TTC549 (cell line): ENCODE results near the gene CST11.

Experiments
- FAIRE-seq: peaks from 2 replicates; lab custom pipeline; 2012; peaks lifted over from hg19 to GRCh38; lab: Jason Lieb, UNC

CST11 gene

GRCh38 chr20:23453549-23454543 lies 1.2 kb upstream of the CST11 start:
- FAIRE-seq: no peak

GRCh38 chr20:23451956-23452487 lies 654 bp downstream of the CST11 start:
- FAIRE-seq: no peak

DNA sequence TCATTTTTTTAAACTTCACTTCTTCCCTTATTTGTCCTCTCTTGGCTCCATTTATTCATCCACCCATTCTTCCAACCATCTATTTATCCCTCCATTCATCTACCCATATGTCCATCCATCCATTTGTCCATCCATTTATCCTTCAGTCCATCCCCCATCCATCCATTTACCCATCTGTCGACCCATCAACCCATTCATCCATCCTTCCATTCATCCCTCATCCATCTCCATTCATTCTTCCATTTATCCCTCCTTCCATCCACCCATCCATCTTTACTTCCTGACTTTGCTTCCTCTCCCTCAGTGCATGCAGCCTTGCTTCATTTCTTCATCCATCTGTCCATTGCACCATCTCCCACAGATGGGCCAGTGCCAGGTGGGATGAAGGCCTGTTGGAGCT lies 1.8 kb downstream of the CST11 start:
- FAIRE-seq: no peak

GRCh38 chr20:23449421-23449820 lies 3.3 kb downstream of the CST11 start:
- FAIRE-seq: no peak

GRCh38 chr20:23448167-23448566 lies 4.5 kb downstream of the CST11 start:
- no peak for FAIRE-seq

DNA sequence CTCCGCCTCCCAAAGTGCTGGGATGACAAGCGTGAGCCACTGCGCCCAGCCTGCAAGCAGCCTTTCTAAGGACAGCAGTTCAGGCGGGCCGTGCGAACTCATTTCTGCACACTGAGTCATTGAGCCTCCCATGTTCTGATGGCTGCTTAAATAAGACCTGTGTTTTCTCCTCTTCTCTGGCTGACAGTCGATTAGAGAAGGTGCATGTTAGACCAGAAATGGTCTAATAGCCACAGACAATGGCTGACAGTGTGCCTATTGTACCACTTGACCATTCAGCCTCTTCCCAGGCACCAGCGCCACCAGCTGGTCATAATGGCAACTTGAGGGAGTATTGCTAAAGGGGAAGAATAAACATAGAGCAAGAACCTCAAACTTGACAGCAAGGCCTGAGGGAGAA lies 6.2 kb downstream of the CST11 start:
- no peak for FAIRE-seq

DNA sequence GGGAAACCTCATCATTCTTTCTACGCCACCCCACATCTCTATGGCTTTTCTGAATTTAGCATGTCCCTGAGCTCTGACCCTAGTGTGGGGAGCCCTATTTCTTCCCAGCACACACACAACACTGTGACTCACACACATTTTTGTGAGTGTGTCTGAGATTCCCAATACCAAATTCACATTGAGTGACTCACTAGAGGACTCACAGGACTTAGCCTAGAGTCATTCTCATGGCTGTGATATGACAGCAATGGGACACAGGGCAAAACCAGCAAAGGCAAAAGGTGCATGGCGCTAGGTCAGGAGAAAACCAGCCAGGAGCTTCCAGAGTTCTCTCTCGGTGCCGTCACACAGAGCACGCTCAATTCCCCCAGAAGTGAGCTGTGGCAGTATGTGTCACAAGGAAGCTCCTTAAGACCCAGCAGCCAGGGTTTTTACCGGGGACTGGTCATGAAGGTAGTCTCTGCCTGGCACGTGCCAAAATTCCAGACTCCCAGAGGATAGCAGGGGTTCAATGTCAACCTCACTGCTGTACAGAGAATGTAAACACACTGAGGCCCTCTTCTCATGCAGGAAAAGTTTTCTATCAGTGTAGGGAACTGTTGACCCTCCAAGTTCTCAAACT lies 7.0 kb downstream of the CST11 start:
- no peak for FAIRE-seq

DNA sequence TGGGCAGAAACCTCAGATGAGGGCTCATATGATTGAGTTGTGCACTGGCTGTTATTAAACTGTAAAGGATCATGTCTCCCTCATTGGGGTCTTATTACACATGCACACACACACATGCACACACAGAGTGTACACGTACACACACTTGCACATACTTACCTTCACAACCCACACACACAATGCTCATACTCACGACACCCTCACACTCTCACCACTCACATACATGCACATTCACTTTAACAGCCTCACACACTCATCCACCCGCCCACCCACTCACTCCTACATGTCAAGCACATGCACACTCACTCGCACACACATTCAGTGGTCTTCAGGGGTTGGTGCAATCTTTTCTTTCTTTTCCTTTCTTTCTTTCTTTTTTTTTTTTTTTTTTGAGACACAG lies 7.8 kb downstream of the CST11 start:
- no peak for FAIRE-seq

DNA sequence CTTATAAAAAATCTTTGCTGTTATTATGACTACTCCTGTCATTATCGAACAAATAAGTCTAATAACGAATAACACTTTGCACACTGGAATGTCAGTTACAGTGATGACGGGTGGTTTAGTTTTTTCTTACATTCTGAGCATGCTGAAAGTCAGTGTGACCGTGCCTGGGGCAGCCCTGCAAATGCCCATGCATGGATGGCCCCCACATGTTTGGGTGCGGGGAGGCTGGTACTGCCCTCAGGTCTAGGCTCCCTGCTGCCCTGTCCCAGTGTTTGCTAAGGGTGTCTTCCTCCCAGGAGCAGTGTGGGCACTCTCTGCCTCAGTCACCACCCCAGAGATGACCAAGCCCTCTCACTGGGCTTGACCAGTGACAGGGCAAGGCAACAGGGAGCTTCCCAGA lies 10.2 kb downstream of the CST11 start:
- FAIRE-seq: no peak

GRCh38 chr20:23441850-23442313 lies 10.8 kb downstream of the CST11 start:
- FAIRE-seq: no peak

- FAIRE-seq: no peak
These were observed 12.7 kb downstream of the CST11 start for GRCh38 chr20:23440004-23440403.

- FAIRE-seq: no peak
These were observed 14.0 kb downstream of the CST11 start for GRCh38 chr20:23438661-23439060.

GRCh38 chr20:23437126-23437899 lies 15.4 kb downstream of the CST11 start:
- FAIRE-seq: no peak

DNA sequence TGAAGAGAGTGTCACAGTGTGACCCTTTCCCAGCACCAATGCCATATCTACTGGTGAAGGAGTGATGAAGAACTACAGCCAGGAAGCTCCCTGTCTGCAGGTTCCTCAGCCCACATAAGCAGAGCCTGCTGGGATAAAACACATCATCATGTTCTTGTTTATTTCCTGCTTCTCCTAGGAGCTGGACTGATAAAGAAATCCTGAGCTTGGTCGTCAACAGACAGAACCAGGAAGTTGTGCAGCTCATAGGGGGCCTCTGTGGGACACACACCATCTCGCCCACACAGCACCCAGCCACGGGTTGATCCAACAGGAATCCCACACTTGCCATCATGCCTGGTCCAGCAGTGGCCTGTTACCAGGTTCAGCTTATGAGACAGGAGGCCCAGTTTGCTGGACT lies 16.0 kb downstream of the CST11 start:
- FAIRE-seq: no peak

DNA sequence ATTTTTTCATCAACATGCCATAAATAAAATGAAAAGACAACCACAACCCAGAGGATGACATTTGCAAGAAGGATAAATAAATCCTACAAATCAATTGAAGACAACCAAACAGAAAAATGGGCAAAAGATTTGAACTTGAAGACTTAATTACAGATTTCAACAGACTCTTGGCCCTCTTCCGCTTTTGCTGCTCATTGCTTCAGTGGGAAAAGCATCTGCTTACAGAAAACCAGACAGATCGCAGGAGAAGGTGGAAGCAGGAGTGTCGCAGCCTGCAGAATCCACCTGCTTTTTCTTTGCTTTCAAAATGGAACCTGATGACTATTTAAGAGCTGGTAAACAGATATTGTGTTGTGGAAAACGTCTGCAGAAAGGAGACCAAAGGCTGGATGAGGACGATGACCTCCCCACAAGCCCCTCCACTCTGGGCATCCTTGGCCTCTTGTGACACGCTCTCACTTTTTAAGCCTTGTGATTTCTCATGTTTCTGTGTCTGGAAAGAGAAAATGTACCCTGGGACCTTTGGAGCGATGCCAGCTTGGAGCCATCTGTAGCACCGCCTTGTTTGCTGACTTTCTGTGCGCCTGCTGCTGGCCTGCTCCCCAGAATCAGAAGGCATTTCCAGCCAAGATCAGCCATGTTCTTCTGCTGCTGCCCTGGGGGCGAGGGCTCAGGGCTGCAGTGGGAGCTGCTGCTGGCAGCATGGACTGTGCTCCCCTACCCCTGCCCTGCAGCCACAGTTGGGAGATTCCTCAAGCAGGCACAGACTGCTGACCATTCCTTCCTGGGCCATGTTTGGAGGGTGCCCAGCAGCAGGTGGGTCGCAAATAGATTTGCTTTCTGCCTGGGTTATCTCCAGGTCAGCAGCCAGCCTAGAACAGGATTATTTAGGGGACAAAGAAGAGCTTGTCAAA lies 16.8 kb downstream of the CST11 start:
- no peak for FAIRE-seq

DNA sequence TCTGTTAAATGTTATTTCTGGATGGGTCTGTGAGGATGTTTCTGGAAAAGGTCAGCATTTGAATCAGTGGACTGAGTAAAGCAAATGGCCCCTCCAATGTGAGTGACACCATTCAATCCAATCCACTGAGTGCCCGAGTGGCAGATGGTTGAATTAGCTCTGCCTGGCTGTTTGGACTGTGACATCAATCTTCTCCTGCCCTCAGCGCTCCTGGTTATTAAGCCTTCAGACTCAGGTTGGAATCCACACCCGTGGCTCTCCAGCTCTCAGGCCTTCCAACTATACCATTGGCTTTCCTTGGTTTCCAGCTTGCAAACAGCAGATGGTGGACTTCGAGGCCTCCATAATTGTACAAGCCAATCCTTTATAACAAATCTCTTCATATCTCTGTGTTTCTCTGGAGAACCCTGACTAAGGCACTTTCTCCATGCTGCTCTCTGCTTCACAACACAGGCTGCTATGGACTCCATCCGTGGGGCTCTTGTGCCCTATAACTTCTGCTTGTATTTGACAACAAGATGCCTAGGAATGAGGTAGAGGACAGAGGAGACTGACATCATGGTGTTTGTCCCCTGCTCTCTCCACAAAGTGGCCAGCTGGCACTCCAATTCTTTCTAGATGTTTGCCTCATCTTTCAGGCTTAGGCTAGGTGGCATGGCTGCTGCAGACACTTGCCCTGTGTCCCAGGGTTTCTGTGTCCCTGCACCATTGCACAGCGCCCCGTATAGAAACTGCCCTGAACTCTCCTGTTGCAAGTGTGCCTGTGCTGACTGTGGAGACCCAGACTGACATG lies 18.0 kb downstream of the CST11 start:
- FAIRE-seq: no peak

DNA sequence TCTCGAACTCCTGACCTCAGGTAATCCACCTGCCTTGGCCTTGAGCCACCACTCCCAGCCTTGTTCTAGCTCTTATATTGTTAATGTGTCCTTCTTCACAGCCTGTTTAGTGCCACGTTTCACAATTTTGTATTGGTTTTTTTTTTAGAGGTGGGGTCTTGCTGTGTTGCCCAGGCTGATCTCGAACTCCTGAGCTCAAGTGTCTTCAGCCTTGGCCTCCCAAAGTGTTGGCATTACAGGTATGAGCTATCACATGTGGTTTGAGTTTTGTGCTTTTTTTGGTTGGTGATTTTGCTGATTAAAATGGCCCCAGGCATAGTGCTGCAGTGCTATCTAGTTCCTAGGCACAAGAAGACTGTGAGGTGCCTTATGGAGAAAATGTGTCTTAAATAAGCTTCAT lies 19.0 kb downstream of the CST11 start:
- FAIRE-seq: no peak

- FAIRE-seq: no peak
These were observed 27.5 kb downstream of the CST11 start for GRCh38 chr20:23425129-23425528.

GRCh38 chr20:23420943-23421931 lies 31.4 kb downstream of the CST11 start, which contains the start of gene NAPB:
Gene NAPB (minus strand): TSS chr20:23421488. CDS start chr20:23421402, 86 bp downstream.
- FAIRE-seq: no peak
